Endothelial cell (in vitro differentiated cells): Measurements from ENCODE around the gene EIF3A. TPM values are rescaled to one million over a fixed set of nuclear protein-coding genes. Genes with fewer than 3 reads are reported as not detected.

Source experiments
- DNase-seq: peaks from one replicate; pipeline ENCODE4 v3.0.0; 2021; ENCODE audit warnings: low spot score
- H3K27ac Mint-ChIP-seq: one replicate; pipeline ENCODE4 v1.8.0; 2021; ENCODE audit warnings: mixed read lengths, inconsistent platforms; ENCODE audit not compliant: unreplicated experiment
- H3K27me3 Mint-ChIP-seq: one replicate; pipeline ENCODE4 v1.8.0; 2021; ENCODE audit warnings: mild to moderate bottlenecking, moderate library complexity, mixed read lengths, inconsistent platforms; ENCODE audit not compliant: unreplicated experiment
- H3K36me3 Mint-ChIP-seq: one replicate; pipeline ENCODE4 v1.8.0; 2021; ENCODE audit warnings: mild to moderate bottlenecking, low read depth, mixed read lengths, inconsistent platforms; ENCODE audit not compliant: unreplicated experiment
- H3K4me1 Mint-ChIP-seq: one replicate; pipeline ENCODE4 v1.8.0; 2021; ENCODE audit warnings: mild to moderate bottlenecking, mixed read lengths, inconsistent platforms; ENCODE audit not compliant: unreplicated experiment
- H3K4me3 Mint-ChIP-seq: one replicate; pipeline ENCODE4 v1.8.0; 2021; ENCODE audit warnings: mild to moderate bottlenecking, mixed read lengths, inconsistent platforms; ENCODE audit not compliant: unreplicated experiment
- H3K9me3 Mint-ChIP-seq: one replicate; pipeline ENCODE4 v1.8.0; 2021; ENCODE audit warnings: mixed read lengths, inconsistent platforms; ENCODE audit not compliant: unreplicated experiment
- CTCF ChIP-seq: fragments of 200-600 bp; sonication (generic); IDR thresholded peaks from one replicate; pipeline ENCODE4 v1.5.0; 2021; ENCODE audit warnings: antibody characterized with exemption; ENCODE audit not compliant: unreplicated experiment
- total RNA-seq: library from RNA; stranded (reverse); fragmentation: NEBNext Ultra II Directional; extraction: Animal tissue kit (Norgen Biotek cat#: 25700); gene quantifications from one replicate; pipeline ENCODE4 v1.2.1, GENCODE V29; 2021; ENCODE audit not compliant: unreplicated experiment

The EIF3A gene
- total RNA-seq, 1 donor from 2014 or later: 107 TPM

DNA sequence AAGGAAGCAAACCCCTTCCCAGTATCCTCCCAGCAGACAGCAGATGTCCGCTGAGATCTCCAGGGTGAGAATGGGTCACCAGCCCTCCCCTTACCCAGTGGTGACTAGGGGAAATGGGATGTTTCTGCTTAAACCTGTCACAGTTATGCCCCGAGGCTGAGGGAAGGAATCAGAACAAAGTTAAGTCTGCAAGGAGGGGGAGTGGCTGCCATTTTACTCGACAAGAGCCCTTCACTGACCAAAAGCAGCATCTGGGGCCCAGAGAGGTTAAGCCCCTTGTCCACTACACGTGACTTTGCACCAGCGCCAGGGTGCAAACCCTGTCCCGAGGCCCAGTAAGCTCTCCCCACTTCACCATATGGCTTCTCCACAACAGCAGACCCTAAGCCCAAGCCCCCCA is 55.7 kb downstream of the EIF3A start:
- TF ChIP-seq CTCF: no peak
- H3K4me1 Mint-ChIP-seq: peaks cover 3% of the 10 kb centered on the region
- H3K36me3 Mint-ChIP-seq: no peaks in the 10 kb centered on the region
- no peaks in the 10 kb centered on the region for H3K9me3 Mint-ChIP-seq
- no peak for DNase-seq
- no peak overlapping the region for H3K27ac Mint-ChIP-seq
- H3K27me3 Mint-ChIP-seq: peaks cover 5% of the 10 kb centered on the region
- no peak overlapping the region for H3K4me3 Mint-ChIP-seq

DNA sequence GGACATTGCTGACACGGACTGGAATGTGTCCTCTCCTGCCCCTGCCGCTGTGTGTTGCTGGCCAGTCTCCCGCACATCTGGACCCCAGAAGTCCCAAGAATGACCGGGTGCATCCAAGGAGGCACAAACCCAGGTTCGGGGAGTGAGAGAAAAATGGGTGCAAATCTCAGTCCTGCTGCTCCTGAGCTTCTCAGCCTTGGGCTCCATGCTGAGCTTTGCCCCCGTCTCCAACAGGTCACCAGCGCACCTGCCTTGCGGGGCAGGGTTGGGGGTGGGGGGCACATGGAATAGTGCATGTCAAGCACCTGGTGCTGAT is 57.1 kb downstream of the EIF3A start:
- no peak for DNase-seq
- no peak overlapping the region for H3K27ac Mint-ChIP-seq
- no peaks in the 10 kb centered on the region for H3K36me3 Mint-ChIP-seq
- H3K9me3 Mint-ChIP-seq: no peaks in the 10 kb centered on the region
- peaks cover 3% of the 10 kb centered on the region for H3K4me1 Mint-ChIP-seq
- H3K4me3 Mint-ChIP-seq: no peak overlapping the region
- no peak for TF ChIP-seq CTCF
- H3K27me3 Mint-ChIP-seq: peaks cover 4% of the 10 kb centered on the region

DNA sequence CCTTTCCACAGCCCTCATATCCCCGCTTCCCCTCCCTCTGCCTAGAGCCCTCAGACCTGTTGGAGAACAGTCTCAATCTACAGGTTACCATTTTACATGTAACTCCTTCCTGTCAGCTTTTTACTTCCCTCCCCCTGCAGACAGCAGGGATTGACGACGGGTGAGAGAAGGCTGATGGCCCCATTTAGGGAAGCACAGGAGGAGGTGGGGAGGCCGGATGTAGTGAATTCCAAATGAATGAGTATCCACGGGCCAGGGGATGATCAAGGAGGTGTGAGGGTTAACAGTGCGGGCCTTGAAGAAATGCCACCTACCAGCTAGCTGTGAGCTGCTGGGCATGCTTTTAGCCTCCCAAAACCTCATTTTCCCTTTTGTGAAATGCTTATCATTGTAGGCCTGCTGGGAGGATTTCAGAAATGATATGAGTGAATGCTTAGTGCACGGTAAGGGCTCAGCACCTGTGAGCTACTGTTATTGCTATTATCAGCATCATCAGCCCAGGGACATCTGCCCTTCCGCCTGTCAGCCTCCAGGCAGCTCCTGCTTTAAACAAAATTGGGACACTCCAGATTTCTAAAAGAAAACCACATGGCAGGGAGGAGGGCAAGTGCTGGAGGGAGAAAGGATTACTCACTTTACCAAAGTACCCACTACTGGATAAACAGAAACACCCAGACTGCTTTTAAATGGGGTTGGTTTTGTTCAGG is 57.6 kb downstream of the EIF3A start:
- H3K4me1 Mint-ChIP-seq: peaks cover 3% of the 10 kb centered on the region
- H3K27ac Mint-ChIP-seq: no peak overlapping the region
- peaks cover 2% of the 10 kb centered on the region for H3K27me3 Mint-ChIP-seq
- DNase-seq: no peak
- no peaks in the 10 kb centered on the region for H3K36me3 Mint-ChIP-seq
- no peak for TF ChIP-seq CTCF
- no peaks in the 10 kb centered on the region for H3K9me3 Mint-ChIP-seq
- H3K4me3 Mint-ChIP-seq: no peak overlapping the region

DNA sequence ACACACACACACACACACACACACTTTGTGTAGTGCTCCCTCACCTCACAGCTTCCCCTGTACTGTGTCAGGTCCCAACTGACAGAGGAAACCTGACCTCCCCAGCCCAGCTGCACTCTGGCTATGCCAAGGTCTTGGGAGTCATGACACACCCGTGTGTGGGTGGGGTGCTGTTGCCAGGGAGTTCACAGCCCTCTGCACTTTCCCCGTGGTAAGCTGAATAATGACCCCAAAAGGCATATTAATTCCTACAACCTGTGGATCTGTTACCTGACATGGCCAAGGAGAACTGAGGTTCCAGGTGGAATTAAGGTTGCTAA is 60.0 kb downstream of the EIF3A start:
- no peak for TF ChIP-seq CTCF
- Mint-ChIP-seq H3K9me3 (no peaks in the 10 kb centered on the region), H3K4me1 (peaks cover 3% of the 10 kb centered on the region), H3K4me3 (no peak overlapping the region), H3K27me3 (peaks cover 2% of the 10 kb centered on the region), H3K27ac (no peak overlapping the region), H3K36me3 (no peaks in the 10 kb centered on the region)
- DNase-seq: no peak

GRCh38 chr10:119007211-119007574 is 73.4 kb downstream of the EIF3A start:
- Mint-ChIP-seq H3K9me3 (no peaks in the 10 kb centered on the region), H3K4me1 (no peaks in the 10 kb centered on the region), H3K4me3 (no peak overlapping the region), H3K27me3 (peaks cover 7% of the 10 kb centered on the region), H3K36me3 (no peaks in the 10 kb centered on the region), H3K27ac (no peak overlapping the region)
- no peak for DNase-seq
- no peak for TF ChIP-seq CTCF
